HepG2 (cell line): ENCODE data around the gene COX15. TPM values are rescaled to one million over a fixed set of nuclear protein-coding genes. Genes with fewer than 3 reads are reported as not detected.

ENCODE experiments used
- ATAC-seq: fragments of 200-7000 bp; cut with Tn5 transposase; 3 replicates; pipeline ENCODE4 v1.9.1; 2020; ENCODE audit warnings: mild to moderate bottlenecking, moderate library complexity
- BruUV-seq: library from RNA; stranded (reverse); fragments of 400-500 nt; replicated peaks from 2 replicates; lab custom pipeline; 2021; lab: Mats Ljungman, UMichigan
- CTCF ChIA-PET: fragments of 300-600 bp; formaldehyde crosslinking; extraction: SDS; loops from one replicate; lab custom pipeline; 2021; ENCODE audit warnings: low total read pairs, inconsistent platforms, low intra/inter-chr PET ratio; lab: Yijun Ruan, JAX
- POLR2A ChIA-PET: fragments of 350-600 bp; sonication (Branson Sonifier 250); formaldehyde crosslinking; loops from one replicate; lab custom pipeline; 2020; ENCODE audit warnings: antibody characterized with exemption, inconsistent platforms; lab: Yijun Ruan, JAX
- DNase-seq: peaks from one replicate; pipeline ENCODE4 v3.0.0-alpha.2; 2015; ENCODE audit warnings: low spot score
- FAIRE-seq: peaks from 3 replicates; lab custom pipeline; 2011; peaks lifted over from hg19 to GRCh38; lab: Jason Lieb, UNC
- H2AFZ ChIP-seq: one replicate; pipeline ENCODE4 v1.6.1; 2011; ENCODE audit warnings: low read length, inconsistent platforms
- H3K27ac ChIP-seq: fragments of 300-600 bp; 3 replicates; pipeline ENCODE4 v1.8.0; 2011; ENCODE audit warnings: mixed run types, mild to moderate bottlenecking, mixed read lengths, low read length, inconsistent platforms; ENCODE audit not compliant: insufficient read depth; ENCODE audit errors: extremely low read length
- H3K27me3 ChIP-seq, 2 experiments: fragments of 200-600 bp in 1 of 2; 2 replicates in 1 of 2; 3 replicates in 1 of 2; pipeline versions ENCODE4 v1.6.0 to v1.8.0; 2011; ENCODE audit warnings: low read length in 2 of 2, mild to moderate bottlenecking in 2 of 2, moderate library complexity in 2 of 2, inconsistent platforms in 1 of 2; ENCODE audit not compliant: insufficient read depth in 2 of 2, control insufficient read depth in 1 of 2
- H3K36me3 ChIP-seq, 2 experiments: fragments of 200-600 bp in 1 of 2; replicated peaks in 1 of 2; 2 replicates in 1 of 2; 3 replicates in 1 of 2; pipeline versions ENCODE4 v1.5.1 to v1.8.0; 2011; ENCODE audit warnings: low read length in 2 of 2, inconsistent platforms in 1 of 2; ENCODE audit not compliant: insufficient read depth in 2 of 2, control insufficient read depth in 1 of 2
- H3K4me1 ChIP-seq: 2 replicates; pipeline ENCODE4 v1.5.1; 2012; ENCODE audit warnings: low read length, inconsistent platforms; ENCODE audit not compliant: insufficient read depth
- H3K4me2 ChIP-seq: 2 replicates; pipeline ENCODE4 v1.6.0; 2011; ENCODE audit warnings: low read depth, low read length, inconsistent platforms
- H3K4me3 ChIP-seq, 3 experiments: fragments of 200-600 bp in 1 of 3; sonication (generic), shearing (Covaris generic) in 1 of 3; replicated peaks in 1 of 3; 2 replicates each; pipeline ENCODE4 v1.5.1; 2011 to 2016; ENCODE audit warnings: low read length in 3 of 3, inconsistent platforms in 2 of 3, low read depth in 2 of 3, mild to moderate bottlenecking in 2 of 3, control low read depth in 1 of 3, mixed read lengths in 1 of 3; ENCODE audit not compliant: insufficient read depth in 1 of 3
- H3K79me2 ChIP-seq: one replicate; pipeline ENCODE4 v1.6.1; 2011; ENCODE audit warnings: low read length, inconsistent platforms; ENCODE audit not compliant: insufficient read depth
- H3K9ac ChIP-seq: 2 replicates; pipeline ENCODE4 v1.6.0; 2011; ENCODE audit warnings: mild to moderate bottlenecking, low read depth, low read length, inconsistent platforms; ENCODE audit not compliant: insufficient read depth
- H3K9me3 ChIP-seq: 2 replicates; pipeline ENCODE4 v1.5.1; 2012; ENCODE audit warnings: mild to moderate bottlenecking, low read length
- H4K20me1 ChIP-seq: 2 replicates; pipeline ENCODE4 v1.6.0; 2011; ENCODE audit warnings: inconsistent platforms, mild to moderate bottlenecking, low read length, moderate library complexity; ENCODE audit not compliant: insufficient read depth
- CBFB ChIP-seq: sonication (generic); formaldehyde crosslinking; IDR thresholded peaks from 2 replicates; pipeline ENCODE4 v1.4.0; 2020; ENCODE audit warnings: missing genetic modification reagents
- EP300 ChIP-seq, 3 experiments: sonication (generic) in 1 of 3; formaldehyde crosslinking in 1 of 3; IDR thresholded peaks; 2 replicates each; pipeline versions ENCODE4 v1.5.1 to v1.6.1; 2011 to 2020; ENCODE audit warnings: low read depth in 2 of 3, low read length in 2 of 3, borderline replicate concordance in 1 of 3, improper control_type of control experiment in 1 of 3, mild to moderate bottlenecking in 1 of 3, missing genetic modification reagents in 1 of 3, moderate library complexity in 1 of 3
- IKZF4 ChIP-seq: sonication (generic); formaldehyde crosslinking; IDR thresholded peaks from 2 replicates; pipeline ENCODE4 v1.5.1; 2020; ENCODE audit warnings: borderline replicate concordance, mild to moderate bottlenecking, low read depth, missing genetic modification reagents; ENCODE audit errors: not compliant biosample characterization
- MAFK ChIP-seq, 2 experiments: IDR thresholded peaks in 1 of 2; conservative IDR thresholded peaks in 1 of 2; 2 replicates each; pipeline ENCODE4 v1.6.1; 2011; ENCODE audit warnings: improper control_type of control experiment in 2 of 2, low read length in 2 of 2
- NCOA2 ChIP-seq: sonication (generic); formaldehyde crosslinking; IDR thresholded peaks from 2 replicates; pipeline ENCODE4 v1.8.0; 2022; ENCODE audit warnings: inconsistent platforms
- REPIN1 ChIP-seq: sonication (generic); formaldehyde crosslinking; IDR thresholded peaks from 2 replicates; pipeline ENCODE4 v1.8.0; 2022; ENCODE audit warnings: missing genetic modification reagents, low read depth, mild to moderate bottlenecking, borderline replicate concordance
- TRIM24 ChIP-seq: sonication (generic); formaldehyde crosslinking; IDR thresholded peaks from 2 replicates; pipeline ENCODE4 v1.8.0; 2022; ENCODE audit warnings: mild to moderate bottlenecking, missing genetic modification reagents
- YEATS2 ChIP-seq: sonication (generic); formaldehyde crosslinking; IDR thresholded peaks from 2 replicates; pipeline ENCODE4 v1.4.0; 2020; ENCODE audit warnings: missing genetic modification reagents, borderline replicate concordance
- ZFP36L2 ChIP-seq: sonication (generic); formaldehyde crosslinking; IDR thresholded peaks from 2 replicates; pipeline ENCODE4 v1.4.0; 2020; ENCODE audit warnings: missing genetic modification reagents
- WGBS: methylation state at CpG from one replicate; pipeline ENCODE4 v1.1.6; 2017; ENCODE audit warnings: low lambda C conversion rate; 5-methylcytosine and 5-hydroxymethylcytosine counted together
- in situ Hi-C: cut with HindIII; loops from 2 replicates; pipeline ENCODE4 v1.10.0; 2017; ENCODE audit warnings: low pct_unique_long_range_greater_than_20kb; ENCODE audit not compliant: extremely low pct_ligation_motif_present
- intact Hi-C: fragments of 100-400 bp; cut with micrococcal nuclease; formaldehyde crosslinking; loops from one replicate; pipeline ENCODE4 v1.10.0; 2022; ENCODE audit not compliant: unreplicated experiment
- polyA plus RNA-seq, 8 experiments: library from polyadenylated mRNA; depleted of rRNA in 3 of 8; stranded (reverse) in 7 of 8; unstranded in 1 of 8; fragments of >200 nt; fragmentation: Illumina TruSeq in 4 of 8; extraction: Trizol in 4 of 8; gene quantifications; 2 replicates each; pipeline versions ENCODE4 v1.2.1 to v1.2.3, GENCODE V29; 2011 to 2016; ENCODE audit warnings: low read depth in 4 of 8, missing spikeins in 1 of 8, mixed read lengths in 1 of 8; ENCODE audit not compliant: insufficient read depth in 1 of 8
- total RNA-seq, 5 experiments: library from RNA; depleted of rRNA; stranded (reverse); fragments of >200 nt; fragmentation: Illumina TruSeq; extraction: Trizol; gene quantifications; 2 replicates each; pipeline ENCODE4 v1.2.3, GENCODE V29; 2016; ENCODE audit warnings: low read depth in 1 of 5
- TF ChIP-seq, protein P1 (sequence below): IDR thresholded peaks from 2 replicates; pipeline ENCODE4 v1.6.1; 2016; ENCODE audit warnings: missing compliant biosample characterization, missing genetic modification reagents, borderline replicate concordance
- TF ChIP-seq, protein P2 (sequence below): sonication (generic); formaldehyde crosslinking; IDR thresholded peaks from 2 replicates; pipeline ENCODE4 v1.4.0; 2020; ENCODE audit warnings: mild to moderate bottlenecking, missing genetic modification reagents, borderline replicate concordance
- TF ChIP-seq, protein P3 (sequence below): IDR thresholded peaks from 2 replicates; pipeline ENCODE4 v1.6.1; 2018; ENCODE audit warnings: missing genetic modification reagents, mild to moderate bottlenecking, missing compliant biosample characterization

Gene COX15
- total and polyA plus RNA-seq, 2 of the 13 experiments (the other 11 are each of a cell fraction or from before 2014, with no cell fraction given), result 19.2 to 44.7 TPM

DNA sequence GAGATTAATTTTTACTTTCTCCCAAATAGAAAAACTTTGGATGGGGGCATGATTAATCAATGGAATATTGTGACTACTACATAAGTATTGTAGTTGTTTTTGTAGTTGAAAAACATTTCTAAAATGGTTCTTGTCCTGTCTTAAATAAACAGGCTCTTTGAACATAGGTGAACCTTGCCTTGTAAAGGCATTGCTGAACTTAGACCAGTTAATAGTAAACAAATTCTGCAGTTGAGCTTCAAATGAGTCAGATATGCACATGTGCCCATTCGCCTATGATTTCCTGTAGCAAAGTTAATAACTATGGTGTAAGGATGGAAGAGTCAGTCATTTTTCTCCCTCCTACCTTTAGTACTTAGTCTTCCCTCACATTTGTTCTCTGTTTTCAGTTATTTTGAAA, 22.7 kb upstream of the COX15 start:
- H3K4me3 ChIP-seq, result no peak overlapping the region
- POLR2A ChIA-PET, result interaction anchor here (0.7 to 1.8 kb wide), 7 partner anchors 11 to 28 kb away, joined by 3 to 20 read pairs (median 6); partner anchors contain the start of genes ABCC2, COX15 and CUTC
- intact Hi-C loops (loop anchor here (2.0 kb wide), 2 partner anchors 22 to 28 kb away; partner anchors contain the start of genes ABCC2, COX15 and CUTC), in situ Hi-C loops (loop anchor here (5.0 kb wide), 1 partner anchor 33 kb away; no protein-coding TSS in a partner anchor)
- H3K36me3 ChIP-seq, result peaks cover 8 to 45% of the 10 kb centered on the region in 2 experiments; a peak in 4 of 5 replicates
- peak overlapping the region; percentile 36; the same call in 1 of the 2 replicates for H3K9ac ChIP-seq
- peak overlapping the region; percentile 18; the same call in 1 of the 2 replicates for H3K4me2 ChIP-seq
- ATAC-seq, result peak; percentile 99
- no peaks in the 10 kb centered on the region for H4K20me1 ChIP-seq
- CTCF ChIA-PET, result no interaction called here
- peaks cover 52% of the 10 kb centered on the region for H3K4me1 ChIP-seq
- no TSS peak for BruUV-seq
- peak; percentile 84 for DNase-seq
- no peaks in the 10 kb centered on the region for H3K27me3 ChIP-seq
- 4% methylated on average over 1 of the region's 1 CpG for WGBS
- H3K27ac ChIP-seq, result peak overlapping the region; percentile 78
- no peak overlapping the region for H2AFZ ChIP-seq
- peaks cover 2% of the 10 kb centered on the region for H3K79me2 ChIP-seq
- H3K9me3 ChIP-seq, result no peaks in the 10 kb centered on the region
- FAIRE-seq, result peak; percentile 88
- peak in 1 of 2 experiments; percentile 75; a peak in 1 of 4 replicates for TF ChIP-seq EP300 (IDR thresholded peaks at IDR 0.05; ENCODE audit: low read depth in 2 of 2, low read length in 2 of 2)
- TF ChIP-seq EP300 (CRISPR knock-in tag; IDR thresholded peaks at IDR 0.05; ENCODE audit: borderline replicate concordance), result no peak; the same call in 1 of the 2 replicates
- peak; percentile 66; the same call in 1 of the 2 replicates for TF ChIP-seq NCOA2
- TF ChIP-seq, protein P1, sequence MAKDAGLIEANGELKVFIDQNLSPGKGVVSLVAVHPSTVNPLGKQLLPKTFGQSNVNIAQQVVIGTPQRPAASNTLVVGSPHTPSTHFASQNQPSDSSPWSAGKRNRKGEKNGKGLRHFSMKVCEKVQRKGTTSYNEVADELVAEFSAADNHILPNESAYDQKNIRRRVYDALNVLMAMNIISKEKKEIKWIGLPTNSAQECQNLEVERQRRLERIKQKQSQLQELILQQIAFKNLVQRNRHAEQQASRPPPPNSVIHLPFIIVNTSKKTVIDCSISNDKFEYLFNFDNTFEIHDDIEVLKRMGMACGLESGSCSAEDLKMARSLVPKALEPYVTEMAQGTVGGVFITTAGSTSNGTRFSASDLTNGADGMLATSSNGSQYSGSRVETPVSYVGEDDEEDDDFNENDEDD, result peak; percentile 61; the same call in 1 of the 2 replicates
- TF ChIP-seq, protein P2, sequence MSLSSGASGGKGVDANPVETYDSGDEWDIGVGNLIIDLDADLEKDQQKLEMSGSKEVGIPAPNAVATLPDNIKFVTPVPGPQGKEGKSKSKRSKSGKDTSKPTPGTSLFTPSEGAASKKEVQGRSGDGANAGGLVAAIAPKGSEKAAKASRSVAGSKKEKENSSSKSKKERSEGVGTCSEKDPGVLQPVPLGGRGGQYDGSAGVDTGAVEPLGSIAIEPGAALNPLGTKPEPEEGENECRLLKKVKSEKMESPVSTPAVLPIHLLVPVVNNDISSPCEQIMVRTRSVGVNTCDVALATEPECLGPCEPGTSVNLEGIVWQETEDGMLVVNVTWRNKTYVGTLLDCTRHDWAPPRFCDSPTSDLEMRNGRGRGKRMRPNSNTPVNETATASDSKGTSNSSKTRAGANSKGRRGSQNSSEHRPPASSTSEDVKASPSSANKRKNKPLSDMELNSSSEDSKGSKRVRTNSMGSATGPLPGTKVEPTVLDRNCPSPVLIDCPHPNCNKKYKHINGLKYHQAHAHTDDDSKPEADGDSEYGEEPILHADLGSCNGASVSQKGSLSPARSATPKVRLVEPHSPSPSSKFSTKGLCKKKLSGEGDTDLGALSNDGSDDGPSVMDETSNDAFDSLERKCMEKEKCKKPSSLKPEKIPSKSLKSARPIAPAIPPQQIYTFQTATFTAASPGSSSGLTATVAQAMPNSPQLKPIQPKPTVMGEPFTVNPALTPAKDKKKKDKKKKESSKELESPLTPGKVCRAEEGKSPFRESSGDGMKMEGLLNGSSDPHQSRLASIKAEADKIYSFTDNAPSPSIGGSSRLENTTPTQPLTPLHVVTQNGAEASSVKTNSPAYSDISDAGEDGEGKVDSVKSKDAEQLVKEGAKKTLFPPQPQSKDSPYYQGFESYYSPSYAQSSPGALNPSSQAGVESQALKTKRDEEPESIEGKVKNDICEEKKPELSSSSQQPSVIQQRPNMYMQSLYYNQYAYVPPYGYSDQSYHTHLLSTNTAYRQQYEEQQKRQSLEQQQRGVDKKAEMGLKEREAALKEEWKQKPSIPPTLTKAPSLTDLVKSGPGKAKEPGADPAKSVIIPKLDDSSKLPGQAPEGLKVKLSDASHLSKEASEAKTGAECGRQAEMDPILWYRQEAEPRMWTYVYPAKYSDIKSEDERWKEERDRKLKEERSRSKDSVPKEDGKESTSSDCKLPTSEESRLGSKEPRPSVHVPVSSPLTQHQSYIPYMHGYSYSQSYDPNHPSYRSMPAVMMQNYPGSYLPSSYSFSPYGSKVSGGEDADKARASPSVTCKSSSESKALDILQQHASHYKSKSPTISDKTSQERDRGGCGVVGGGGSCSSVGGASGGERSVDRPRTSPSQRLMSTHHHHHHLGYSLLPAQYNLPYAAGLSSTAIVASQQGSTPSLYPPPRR (CRISPR knock-in tag), result peak; percentile 62; the same call in 1 of the 2 replicates
- TF ChIP-seq YEATS2 (CRISPR knock-in tag), result no peak
- no peak for TF ChIP-seq MAFK (conservative IDR thresholded peaks at IDR 0.05 in 1 of 2, IDR thresholded peaks at IDR 0.05 in 1 of 2; ENCODE audit: low read length in 2 of 2)
- no peak for TF ChIP-seq IKZF4 (CRISPR knock-in tag)
- TF ChIP-seq, protein P3, sequence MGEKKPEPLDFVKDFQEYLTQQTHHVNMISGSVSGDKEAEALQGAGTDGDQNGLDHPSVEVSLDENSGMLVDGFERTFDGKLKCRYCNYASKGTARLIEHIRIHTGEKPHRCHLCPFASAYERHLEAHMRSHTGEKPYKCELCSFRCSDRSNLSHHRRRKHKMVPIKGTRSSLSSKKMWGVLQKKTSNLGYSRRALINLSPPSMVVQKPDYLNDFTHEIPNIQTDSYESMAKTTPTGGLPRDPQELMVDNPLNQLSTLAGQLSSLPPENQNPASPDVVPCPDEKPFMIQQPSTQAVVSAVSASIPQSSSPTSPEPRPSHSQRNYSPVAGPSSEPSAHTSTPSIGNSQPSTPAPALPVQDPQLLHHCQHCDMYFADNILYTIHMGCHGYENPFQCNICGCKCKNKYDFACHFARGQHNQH (CRISPR knock-in tag), result no peak; the same call in 1 of the 2 replicates
- TF ChIP-seq ZFP36L2 (CRISPR knock-in tag), result no peak
- no peak for TF ChIP-seq CBFB (CRISPR knock-in tag)
- no peak for TF ChIP-seq TRIM24 (CRISPR knock-in tag)
- peak; percentile 29; the same call in 1 of the 2 replicates for TF ChIP-seq REPIN1 (CRISPR knock-in tag)
